Erythroblast (primary cell): Measurements from ENCODE around the gene MYRIP.

Source experiments
- GATA1 ChIP-seq: IDR thresholded peaks from 2 replicates; pipeline ENCODE4 v1.6.1; 2011; ENCODE audit warnings: low read depth, mild to moderate bottlenecking, control low read depth, low read length, moderate library complexity
- POLR2A ChIP-seq: IDR thresholded peaks from 2 replicates; pipeline ENCODE4 v1.6.1; 2011; ENCODE audit warnings: mild to moderate bottlenecking, low read length

GRCh38 chr3:39870706-39871105, 61.3 kb downstream of the MYRIP start:
- TF ChIP-seq POLR2A (no peak), GATA1 (no peak)
